Heart left ventricle (tissue), 13 donors: ENCODE data around the gene B3GLCT.

ENCODE experiments used
- POLR2A ChIP-seq, 2 donors: fragments of 450-650 bp; IDR thresholded peaks; one replicate each; pipeline ENCODE4 v1.6.1; 2017; ENCODE audit warnings: antibody characterized with exemption in 2 of 2, mild to moderate bottlenecking in 2 of 2, moderate library complexity in 2 of 2
- TF ChIP-seq, protein P1 (sequence below), 12 donors: fragments of 200-600 bp; sonication (generic) in 4 of 12; IDR thresholded peaks; one replicate each; pipeline versions ENCODE4 v1.5.0 to v1.8.0; 2018 to 2022; ENCODE audit warnings: antibody characterized with exemption in 12 of 12, mild to moderate bottlenecking in 5 of 12
- donor health status: ischemic (EF 13 %, LVEDD 7.1; RV severe dilation, severe dysfunction).
- donor health status: DM: no; HTN: yes; CAD: no.
- donor health status: DM: no; HTN: no; CAD: no.
- donor health status: ischemic (EF 25% LVEDD 6.9; RV normal size, moderate dysfunction).
- donor health status: ischemic (EF 25% LVEDD 5.7; RV mildly dilated, moderate dysfunction).
- donor health status: ischemic (EF 35%, LVEDD 5.7; RV mildly dilated, moderate dysfunction).
- donor health status: nonischemic (EF 11% LVEDD 7.7; RV severe dilation, severe dysfunction).
- donor health status: DM: yes; HTN: yes; CAD: no.
- donor health status: PGD.
- donor health status: ischemic (EF 29% LVEDD 5.4; RV normal size, mild dysfunction).
- donor health status: nonischemic (EF 23%, LVEDD 6.1; RV moderate dilation, normal function).

DNA sequence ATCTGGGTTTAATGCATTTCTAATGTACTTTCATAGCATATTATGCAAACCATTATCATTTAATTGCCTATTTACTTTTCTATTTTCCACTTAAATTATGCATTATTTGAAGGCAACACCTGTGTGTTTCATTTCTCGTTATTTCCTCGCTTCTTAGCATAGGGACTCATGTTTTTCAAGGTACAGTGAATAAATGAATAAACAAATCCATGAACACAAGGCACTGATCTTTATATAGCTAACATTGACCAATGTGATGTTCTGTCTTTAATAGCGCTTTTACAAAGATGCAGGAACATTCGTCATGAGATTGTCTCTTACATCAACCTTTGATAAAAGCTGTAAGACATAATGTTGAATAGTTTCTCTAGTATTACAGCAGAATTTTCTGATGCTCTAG, 121.2 kb downstream of the B3GLCT start:
- TF ChIP-seq, protein P1, sequence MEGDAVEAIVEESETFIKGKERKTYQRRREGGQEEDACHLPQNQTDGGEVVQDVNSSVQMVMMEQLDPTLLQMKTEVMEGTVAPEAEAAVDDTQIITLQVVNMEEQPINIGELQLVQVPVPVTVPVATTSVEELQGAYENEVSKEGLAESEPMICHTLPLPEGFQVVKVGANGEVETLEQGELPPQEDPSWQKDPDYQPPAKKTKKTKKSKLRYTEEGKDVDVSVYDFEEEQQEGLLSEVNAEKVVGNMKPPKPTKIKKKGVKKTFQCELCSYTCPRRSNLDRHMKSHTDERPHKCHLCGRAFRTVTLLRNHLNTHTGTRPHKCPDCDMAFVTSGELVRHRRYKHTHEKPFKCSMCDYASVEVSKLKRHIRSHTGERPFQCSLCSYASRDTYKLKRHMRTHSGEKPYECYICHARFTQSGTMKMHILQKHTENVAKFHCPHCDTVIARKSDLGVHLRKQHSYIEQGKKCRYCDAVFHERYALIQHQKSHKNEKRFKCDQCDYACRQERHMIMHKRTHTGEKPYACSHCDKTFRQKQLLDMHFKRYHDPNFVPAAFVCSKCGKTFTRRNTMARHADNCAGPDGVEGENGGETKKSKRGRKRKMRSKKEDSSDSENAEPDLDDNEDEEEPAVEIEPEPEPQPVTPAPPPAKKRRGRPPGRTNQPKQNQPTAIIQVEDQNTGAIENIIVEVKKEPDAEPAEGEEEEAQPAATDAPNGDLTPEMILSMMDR (IDR thresholded peaks at IDR 0.05): no peak
- TF ChIP-seq POLR2A (IDR thresholded peaks at IDR 0.05): no peak
